Right atrium auricular region (tissue), 2 donors: ENCODE measurements around the gene PPIA. TPM values are rescaled to one million over a fixed set of nuclear protein-coding genes. Genes with fewer than 3 reads are reported as not detected.

Experiments used
- DNase-seq: peaks from one replicate; pipeline ENCODE4 v3.0.0-alpha.2; 2019; ENCODE audit warnings: low spot score
- H3K27ac ChIP-seq, 2 donors: fragments of 200-600 bp; sonication (generic); 1 replicate in 1 of 2; 2 replicates in 1 of 2; pipeline ENCODE4 v1.5.1; 2016 to 2019
- H3K27me3 ChIP-seq, 2 donors: fragments of 200-600 bp; sonication (generic); one replicate each; pipeline versions ENCODE4 v1.5.1 to v1.6.0; 2017 to 2019
- H3K36me3 ChIP-seq: fragments of 200-600 bp; sonication (generic); one replicate; pipeline ENCODE4 v1.5.1; 2016
- H3K4me1 ChIP-seq, 2 donors: fragments of 200-600 bp; sonication (generic); one replicate each; pipeline versions ENCODE4 v1.5.1 to v1.6.0; 2017 to 2019
- H3K4me3 ChIP-seq, 2 donors: fragments of 200-600 bp; sonication (generic); 1 replicate in 1 of 2; 2 replicates in 1 of 2; pipeline ENCODE4 v1.5.1; 2017 to 2019; ENCODE audit warnings: mild to moderate bottlenecking in 1 of 2, moderate library complexity in 1 of 2
- H3K9me3 ChIP-seq, 2 donors: fragments of 200-600 bp; sonication (generic); one replicate each; pipeline ENCODE4 v1.5.1; 2019
- total RNA-seq, 2 donors: library from RNA; depleted of rRNA; stranded (reverse); fragments of >200 nt; gene quantifications; one replicate each; pipeline ENCODE4 v1.1.0, GENCODE V29; 2016
- TF ChIP-seq, protein P1 (sequence below), 2 donors: fragments of 200-600 bp; sonication (generic); IDR thresholded peaks; one replicate each; pipeline ENCODE4 v1.5.1; 2019; ENCODE audit warnings: antibody characterized with exemption in 2 of 2

PPIA gene
- total RNA-seq, 2 donors from 2014 or later = 820 to 834 TPM

GRCh38 chr7:44847920-44848634, 51.6 kb downstream of the PPIA start, which contains the start of gene H2AZ2:
Gene H2AZ2, minus strand, starts transcription at chr7:44848087. Its CDS starts 116 bp downstream, at chr7:44847971.
- peak; percentile 100 for DNase-seq
- peaks cover 0 to 37% of the 10 kb centered on the region in 2 donors for H3K4me1 ChIP-seq

DNA sequence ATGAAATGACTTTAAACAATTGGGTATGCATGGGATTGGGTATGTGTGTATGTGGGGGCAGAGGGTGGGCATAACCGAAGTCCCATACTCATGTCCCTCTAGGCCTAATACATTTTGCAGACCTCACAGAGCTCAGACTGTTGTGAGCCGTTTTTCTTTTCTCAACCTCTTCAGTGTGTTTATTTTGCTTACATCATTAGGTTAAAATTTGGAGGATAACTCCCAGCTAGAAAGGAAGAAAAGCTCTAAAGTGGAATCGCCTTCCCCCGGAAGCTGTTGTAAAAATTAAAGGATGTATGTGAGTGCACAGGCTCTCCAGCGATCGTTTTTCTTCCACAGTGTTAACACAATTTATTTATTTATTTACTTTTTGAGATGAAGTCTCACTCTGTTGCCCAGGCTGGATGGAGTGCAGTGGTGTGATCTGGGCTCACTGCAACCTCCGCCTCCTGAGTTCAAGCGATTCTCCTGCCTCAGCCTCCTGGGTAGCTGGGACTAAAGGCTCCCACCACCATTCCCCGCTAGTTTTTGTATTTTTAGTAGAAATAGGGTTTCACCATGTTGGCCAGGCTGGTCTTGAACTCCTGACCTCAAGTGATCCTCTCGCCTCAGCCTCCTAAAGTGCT, 52.9 kb downstream of the PPIA start:
- H3K4me3 ChIP-seq = no peak overlapping the region
- no peak overlapping the region for H3K27ac ChIP-seq
- DNase-seq = no peak
- no peaks in the 10 kb centered on the region for H3K9me3 ChIP-seq
- H3K4me1 ChIP-seq = peaks cover 0 to 33% of the 10 kb centered on the region in 2 donors
- no peaks in the 10 kb centered on the region for H3K27me3 ChIP-seq
- no peaks in the 10 kb centered on the region for H3K36me3 ChIP-seq
- TF ChIP-seq, protein P1, sequence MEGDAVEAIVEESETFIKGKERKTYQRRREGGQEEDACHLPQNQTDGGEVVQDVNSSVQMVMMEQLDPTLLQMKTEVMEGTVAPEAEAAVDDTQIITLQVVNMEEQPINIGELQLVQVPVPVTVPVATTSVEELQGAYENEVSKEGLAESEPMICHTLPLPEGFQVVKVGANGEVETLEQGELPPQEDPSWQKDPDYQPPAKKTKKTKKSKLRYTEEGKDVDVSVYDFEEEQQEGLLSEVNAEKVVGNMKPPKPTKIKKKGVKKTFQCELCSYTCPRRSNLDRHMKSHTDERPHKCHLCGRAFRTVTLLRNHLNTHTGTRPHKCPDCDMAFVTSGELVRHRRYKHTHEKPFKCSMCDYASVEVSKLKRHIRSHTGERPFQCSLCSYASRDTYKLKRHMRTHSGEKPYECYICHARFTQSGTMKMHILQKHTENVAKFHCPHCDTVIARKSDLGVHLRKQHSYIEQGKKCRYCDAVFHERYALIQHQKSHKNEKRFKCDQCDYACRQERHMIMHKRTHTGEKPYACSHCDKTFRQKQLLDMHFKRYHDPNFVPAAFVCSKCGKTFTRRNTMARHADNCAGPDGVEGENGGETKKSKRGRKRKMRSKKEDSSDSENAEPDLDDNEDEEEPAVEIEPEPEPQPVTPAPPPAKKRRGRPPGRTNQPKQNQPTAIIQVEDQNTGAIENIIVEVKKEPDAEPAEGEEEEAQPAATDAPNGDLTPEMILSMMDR (IDR thresholded peaks at IDR 0.05) = no peak

More at GRCh38 chr7:44847920-44848634, 51.6 kb downstream of the PPIA start, which contains the start of gene H2AZ2:
- TF ChIP-seq, protein P1 (IDR thresholded peaks at IDR 0.05) = peak in 1 of 2 donors; percentile 2
- H3K36me3 ChIP-seq = no peaks in the 10 kb centered on the region
- H3K9me3 ChIP-seq = no peaks in the 10 kb centered on the region
- no peaks in the 10 kb centered on the region for H3K27me3 ChIP-seq
- H3K4me3 ChIP-seq = peak within 1 kb of the TSS; percentile 45 to 71
- peak within 1 kb of the TSS; percentile 94 to 96 for H3K27ac ChIP-seq

GRCh38 chr7:44849885-44850544, 53.5 kb downstream of the PPIA start:
- no peaks in the 10 kb centered on the region for H3K9me3 ChIP-seq
- DNase-seq = no peak
- no peaks in the 10 kb centered on the region for H3K36me3 ChIP-seq
- H3K4me1 ChIP-seq = peaks cover 0 to 28% of the 10 kb centered on the region in 2 donors
- no peaks in the 10 kb centered on the region for H3K27me3 ChIP-seq
- TF ChIP-seq, protein P1 (IDR thresholded peaks at IDR 0.05) = no peak
- H3K4me3 ChIP-seq = no peak overlapping the region
- no peak overlapping the region for H3K27ac ChIP-seq

- TF ChIP-seq, protein P1 (IDR thresholded peaks at IDR 0.05) = no peak
- Histone ChIP-seq H3K27me3 (no peaks in the 10 kb centered on the region), H3K4me1 (peaks cover 0 to 8% of the 10 kb centered on the region in 2 donors), H3K36me3 (no peaks in the 10 kb centered on the region), H3K4me3 (no peak overlapping the region), H3K9me3 (no peaks in the 10 kb centered on the region), H3K27ac (no peak overlapping the region)
- no peak for DNase-seq
These were observed 56.1 kb downstream of the PPIA start for GRCh38 chr7:44852590-44852989.

Other genes starting within 250 kb of the PPIA start
- 10 to 100 TPM; 24.4 to 28.1 TPM for gene DDX56, start 222.8 kb upstream of the PPIA start, total RNA-seq
- 100 to 1,000 TPM; 113 to 120 TPM for gene TMED4, start 214.4 kb upstream of the PPIA start, total RNA-seq
- 100 to 1,000 TPM; 277 to 390 TPM for gene OGDH, start 190.1 kb upstream of the PPIA start, total RNA-seq
- gene ZMIZ2, start 47.8 kb upstream of the PPIA start, total RNA-seq = 10 to 100 TPM; 14.1 to 21.3 TPM
- 100 to 1,000 TPM; 171 to 175 TPM for gene H2AZ2, start 51.4 kb downstream of the PPIA start, total RNA-seq
- 10 to 100 TPM in 1 of 2 donors, 1 to 10 TPM in 1; 10.0 to 12.9 TPM for gene PURB, start 88.8 kb downstream of the PPIA start, total RNA-seq
- 1 to 10 TPM in 1 of 2 donors, under 1 TPM in 1; 0.78 to 2.2 TPM for gene MYO1G, start 182.3 kb downstream of the PPIA start, total RNA-seq
- 10 to 100 TPM; 26.5 to 34.0 TPM for gene CCM2, start 203.5 kb downstream of the PPIA start, total RNA-seq